ENCODE data around the gene BCL11A.

DNA sequence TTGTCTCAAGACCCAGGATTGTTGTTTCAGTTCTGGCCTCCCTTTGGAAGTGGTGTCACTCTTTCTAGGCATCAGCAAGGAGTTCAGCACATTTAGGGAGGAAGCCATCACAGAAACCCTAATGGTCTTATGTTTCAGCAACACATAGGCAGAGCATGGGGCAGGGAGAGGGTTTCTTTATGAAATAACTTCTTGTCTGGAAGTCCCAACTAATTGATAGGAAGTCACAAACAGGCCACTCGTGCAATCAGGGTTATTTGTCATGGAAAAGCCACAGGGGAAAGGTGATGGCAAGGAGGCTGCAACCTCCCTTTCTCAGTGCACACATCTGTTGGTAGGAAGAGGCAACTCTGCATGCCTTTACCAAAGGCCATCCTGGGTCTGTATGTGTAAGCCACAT is 103.0 kb downstream of the BCL11A start:
- no peak for TF ChIP-seq POLR2A (IDR thresholded peaks at IDR 0.05)
- TF ChIP-seq, protein P1, sequence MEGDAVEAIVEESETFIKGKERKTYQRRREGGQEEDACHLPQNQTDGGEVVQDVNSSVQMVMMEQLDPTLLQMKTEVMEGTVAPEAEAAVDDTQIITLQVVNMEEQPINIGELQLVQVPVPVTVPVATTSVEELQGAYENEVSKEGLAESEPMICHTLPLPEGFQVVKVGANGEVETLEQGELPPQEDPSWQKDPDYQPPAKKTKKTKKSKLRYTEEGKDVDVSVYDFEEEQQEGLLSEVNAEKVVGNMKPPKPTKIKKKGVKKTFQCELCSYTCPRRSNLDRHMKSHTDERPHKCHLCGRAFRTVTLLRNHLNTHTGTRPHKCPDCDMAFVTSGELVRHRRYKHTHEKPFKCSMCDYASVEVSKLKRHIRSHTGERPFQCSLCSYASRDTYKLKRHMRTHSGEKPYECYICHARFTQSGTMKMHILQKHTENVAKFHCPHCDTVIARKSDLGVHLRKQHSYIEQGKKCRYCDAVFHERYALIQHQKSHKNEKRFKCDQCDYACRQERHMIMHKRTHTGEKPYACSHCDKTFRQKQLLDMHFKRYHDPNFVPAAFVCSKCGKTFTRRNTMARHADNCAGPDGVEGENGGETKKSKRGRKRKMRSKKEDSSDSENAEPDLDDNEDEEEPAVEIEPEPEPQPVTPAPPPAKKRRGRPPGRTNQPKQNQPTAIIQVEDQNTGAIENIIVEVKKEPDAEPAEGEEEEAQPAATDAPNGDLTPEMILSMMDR (IDR thresholded peaks at IDR 0.05): no peak
